Glutamatergic neuron (in vitro differentiated cells): ENCODE measurements around the gene CNOT6L. TPM values are rescaled to one million over a fixed set of nuclear protein-coding genes. Genes with fewer than 3 reads are reported as not detected.

Source experiments
- DNase-seq: peaks from one replicate; pipeline ENCODE4 v3.0.0; 2022
- H3K27ac Mint-ChIP-seq: one replicate; pipeline ENCODE4 v1.8.0; 2020; ENCODE audit warnings: mild to moderate bottlenecking, mixed read lengths, inconsistent platforms; ENCODE audit not compliant: unreplicated experiment
- H3K27me3 Mint-ChIP-seq: one replicate; pipeline ENCODE4 v1.8.0; 2020; ENCODE audit warnings: mild to moderate bottlenecking, moderate library complexity, mixed read lengths, inconsistent platforms; ENCODE audit not compliant: unreplicated experiment
- H3K36me3 Mint-ChIP-seq: one replicate; pipeline ENCODE4 v1.8.0; 2020; ENCODE audit warnings: mild to moderate bottlenecking, mixed read lengths, inconsistent platforms; ENCODE audit not compliant: unreplicated experiment
- H3K4me1 Mint-ChIP-seq: one replicate; pipeline ENCODE4 v1.8.0; 2020; ENCODE audit warnings: mild to moderate bottlenecking, low read depth, mixed read lengths, inconsistent platforms; ENCODE audit not compliant: unreplicated experiment
- H3K4me3 Mint-ChIP-seq: one replicate; pipeline ENCODE4 v1.8.0; 2020; ENCODE audit warnings: mild to moderate bottlenecking, mixed read lengths, inconsistent platforms; ENCODE audit not compliant: unreplicated experiment
- H3K9me3 Mint-ChIP-seq: one replicate; pipeline ENCODE4 v1.8.0; 2020; ENCODE audit warnings: mild to moderate bottlenecking, moderate library complexity, mixed read lengths, inconsistent platforms; ENCODE audit not compliant: unreplicated experiment
- total RNA-seq: library from RNA; stranded (reverse); fragmentation: NEBNext Ultra II Directional; extraction: Animal tissue kit (Norgen Biotek cat#: 25700); gene quantifications from one replicate; pipeline ENCODE4 v1.2.1, GENCODE V29; 2021; ENCODE audit not compliant: unreplicated experiment
- TF ChIP-seq, protein P1 (sequence below): fragments of 200-600 bp; sonication (generic); IDR thresholded peaks from one replicate; pipeline ENCODE4 v1.5.0; 2021; ENCODE audit not compliant: partially characterized antibody, unreplicated experiment

The CNOT6L gene
- total RNA-seq, 1 donor from 2014 or later, result 11.9 TPM

DNA sequence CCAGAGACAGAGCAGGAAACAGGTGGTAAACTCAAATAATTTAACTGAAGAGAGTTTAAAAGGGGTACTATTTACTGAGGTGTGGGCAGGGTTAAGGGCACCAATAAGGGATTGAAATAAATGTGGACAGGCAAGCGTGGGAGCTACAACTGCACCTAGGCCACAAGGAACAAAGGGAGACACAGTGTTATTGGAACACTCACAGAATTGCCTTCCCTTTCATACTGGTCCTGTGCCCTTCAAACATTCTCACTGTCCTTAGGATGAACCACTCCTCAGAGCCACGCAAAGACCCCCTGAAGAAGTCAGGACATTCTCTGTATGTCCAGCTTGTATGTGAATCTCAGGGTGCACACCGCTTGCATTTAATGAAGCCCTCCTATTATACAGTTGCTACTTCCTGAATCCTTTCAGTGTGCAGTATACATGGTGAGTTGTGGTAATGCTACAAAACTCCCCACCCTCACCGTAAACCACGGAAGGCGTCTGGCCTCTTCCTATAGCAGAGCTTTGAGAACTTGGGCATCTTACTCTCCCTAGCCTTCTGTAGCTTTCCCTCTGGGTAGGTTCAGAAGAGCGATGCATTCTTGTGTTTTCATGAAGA, 33.8 kb upstream of the CNOT6L start:
- no peak for DNase-seq
- Mint-ChIP-seq H3K27me3 (peaks cover 1% of the 10 kb centered on the region), H3K4me3 (no peak overlapping the region), H3K4me1 (no peaks in the 10 kb centered on the region), H3K27ac (no peak overlapping the region), H3K9me3 (no peaks in the 10 kb centered on the region), H3K36me3 (no peaks in the 10 kb centered on the region)
- TF ChIP-seq, protein P1, sequence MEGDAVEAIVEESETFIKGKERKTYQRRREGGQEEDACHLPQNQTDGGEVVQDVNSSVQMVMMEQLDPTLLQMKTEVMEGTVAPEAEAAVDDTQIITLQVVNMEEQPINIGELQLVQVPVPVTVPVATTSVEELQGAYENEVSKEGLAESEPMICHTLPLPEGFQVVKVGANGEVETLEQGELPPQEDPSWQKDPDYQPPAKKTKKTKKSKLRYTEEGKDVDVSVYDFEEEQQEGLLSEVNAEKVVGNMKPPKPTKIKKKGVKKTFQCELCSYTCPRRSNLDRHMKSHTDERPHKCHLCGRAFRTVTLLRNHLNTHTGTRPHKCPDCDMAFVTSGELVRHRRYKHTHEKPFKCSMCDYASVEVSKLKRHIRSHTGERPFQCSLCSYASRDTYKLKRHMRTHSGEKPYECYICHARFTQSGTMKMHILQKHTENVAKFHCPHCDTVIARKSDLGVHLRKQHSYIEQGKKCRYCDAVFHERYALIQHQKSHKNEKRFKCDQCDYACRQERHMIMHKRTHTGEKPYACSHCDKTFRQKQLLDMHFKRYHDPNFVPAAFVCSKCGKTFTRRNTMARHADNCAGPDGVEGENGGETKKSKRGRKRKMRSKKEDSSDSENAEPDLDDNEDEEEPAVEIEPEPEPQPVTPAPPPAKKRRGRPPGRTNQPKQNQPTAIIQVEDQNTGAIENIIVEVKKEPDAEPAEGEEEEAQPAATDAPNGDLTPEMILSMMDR, result no peak

DNA sequence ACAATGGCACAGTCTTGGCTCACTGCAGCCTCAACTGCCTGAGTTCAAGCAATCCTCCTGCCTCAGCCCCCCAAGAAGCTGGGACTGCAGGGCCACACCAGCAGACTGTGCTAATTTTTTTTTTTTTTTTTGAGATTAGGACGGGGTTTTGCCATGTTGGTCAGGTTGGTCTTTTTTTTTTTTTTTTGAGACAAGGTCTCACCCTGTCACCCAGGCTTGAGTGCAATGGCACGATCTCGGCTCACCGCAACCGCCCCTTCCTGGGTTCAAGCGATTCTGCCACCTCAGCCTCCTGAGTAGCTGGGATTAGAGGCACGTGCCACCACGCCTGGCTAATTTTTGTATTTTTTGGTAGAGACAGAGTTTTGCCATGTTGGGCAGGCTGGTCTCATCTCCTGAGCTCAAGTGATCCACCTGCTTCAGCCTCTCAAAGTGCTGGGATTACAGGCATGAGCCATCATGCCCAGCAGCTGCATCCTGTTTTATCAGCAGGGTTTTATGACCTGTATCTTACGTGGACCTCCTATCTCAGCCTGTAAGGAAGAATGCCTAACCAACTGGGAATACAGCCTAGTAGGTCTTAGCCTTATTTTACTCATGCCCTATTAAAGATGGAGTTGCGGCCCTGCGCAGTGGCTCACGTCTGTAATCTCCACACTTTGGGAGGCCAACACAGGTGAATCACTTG, 30.3 kb upstream of the CNOT6L start:
- TF ChIP-seq, protein P1, result no peak
- Mint-ChIP-seq H3K36me3 (no peaks in the 10 kb centered on the region), H3K27ac (no peak overlapping the region), H3K27me3 (peaks cover 1% of the 10 kb centered on the region), H3K9me3 (no peaks in the 10 kb centered on the region), H3K4me1 (no peaks in the 10 kb centered on the region), H3K4me3 (no peak overlapping the region)
- DNase-seq, result no peak

DNA sequence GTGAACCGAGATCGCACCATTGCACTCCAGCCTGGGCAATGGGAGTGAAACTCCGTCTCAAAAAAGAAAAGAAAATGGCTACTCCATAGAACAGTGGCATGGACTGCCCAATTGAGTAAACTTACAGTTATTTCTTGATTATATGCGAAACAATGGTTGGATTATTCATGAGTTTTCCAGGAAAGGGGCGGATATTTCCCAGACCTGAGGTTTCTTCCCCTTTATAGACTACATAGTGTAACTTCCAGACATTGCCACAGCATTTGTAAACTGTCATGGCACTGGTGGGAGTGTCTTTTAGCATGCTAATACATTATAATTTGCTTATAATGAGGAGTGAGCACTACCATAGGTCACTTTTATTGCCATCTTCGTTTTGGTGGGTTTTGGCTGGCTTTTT, 29.3 kb upstream of the CNOT6L start:
- no peak overlapping the region for H3K27ac Mint-ChIP-seq
- no peaks in the 10 kb centered on the region for H3K36me3 Mint-ChIP-seq
- TF ChIP-seq, protein P1, result no peak
- H3K9me3 Mint-ChIP-seq, result no peaks in the 10 kb centered on the region
- H3K27me3 Mint-ChIP-seq, result no peaks in the 10 kb centered on the region
- DNase-seq, result no peak
- H3K4me3 Mint-ChIP-seq, result no peak overlapping the region
- no peaks in the 10 kb centered on the region for H3K4me1 Mint-ChIP-seq

DNA sequence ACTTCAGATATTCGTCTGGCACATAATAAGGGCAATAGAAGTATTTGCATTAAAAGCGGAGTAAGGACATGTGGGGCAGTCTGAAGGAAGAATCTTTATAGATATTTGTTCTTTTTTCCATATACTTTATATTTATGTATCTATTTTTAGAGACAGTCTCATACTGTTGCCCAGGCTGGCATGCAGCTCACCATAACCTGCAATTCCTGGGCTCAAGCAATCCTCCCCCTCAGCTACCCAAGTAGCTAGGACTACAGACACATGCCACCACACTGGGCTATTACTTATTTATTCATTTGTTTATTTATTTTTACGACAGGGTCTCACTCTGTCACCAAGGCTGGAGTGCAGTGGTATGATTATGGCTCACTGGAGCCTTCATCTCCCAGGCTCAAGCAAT, 26.8 kb upstream of the CNOT6L start:
- no peak for DNase-seq
- Mint-ChIP-seq H3K27ac (no peak overlapping the region), H3K36me3 (no peaks in the 10 kb centered on the region), H3K4me1 (no peaks in the 10 kb centered on the region), H3K4me3 (no peak overlapping the region), H3K27me3 (no peaks in the 10 kb centered on the region), H3K9me3 (no peaks in the 10 kb centered on the region)
- TF ChIP-seq, protein P1, result no peak

DNA sequence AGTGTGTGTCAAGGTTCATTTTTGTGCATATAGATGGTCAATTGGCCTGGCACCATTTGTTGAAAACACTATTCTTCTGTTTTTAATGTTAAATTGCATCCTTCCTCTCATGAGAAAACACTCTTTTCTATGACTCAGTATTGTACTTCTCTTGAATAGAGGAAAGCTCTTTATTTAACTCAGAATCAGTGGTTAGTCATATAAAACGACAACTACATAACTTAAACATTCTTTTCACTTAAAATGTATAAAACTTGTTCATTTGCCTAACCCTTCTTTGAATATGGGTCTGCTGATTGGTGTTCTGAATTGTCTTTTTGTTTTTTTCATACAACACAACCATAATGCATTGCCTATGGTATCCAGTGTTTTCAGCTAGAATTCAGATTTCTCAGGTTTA, 26.2 kb upstream of the CNOT6L start:
- Mint-ChIP-seq H3K4me1 (no peaks in the 10 kb centered on the region), H3K27me3 (no peaks in the 10 kb centered on the region), H3K36me3 (no peaks in the 10 kb centered on the region), H3K4me3 (no peak overlapping the region), H3K27ac (no peak overlapping the region), H3K9me3 (no peaks in the 10 kb centered on the region)
- TF ChIP-seq, protein P1, result no peak
- no peak for DNase-seq
